GM18870 (cell line): ENCODE results near the gene C11orf52.
"Not testable (repeated sequence)": the region's sequence is repeated elsewhere in the genome, so short reads cannot be mapped to it uniquely, and the experiment has no call there.

Experiments
- ATAC-seq: cut with Tn5 transposase; IDR thresholded peaks from one replicate; pipeline ENCODE4 v1.9.1; 2021; ENCODE audit warnings: moderate library complexity; ENCODE audit not compliant: unreplicated experiment

Gene C11orf52

GRCh38 chr11:111918390-111919256 is at the start of gene C11orf52:
TSS of gene C11orf52 (plus strand) at chr11:111918913. CDS start at chr11:111918973, 60 bp downstream.
- ATAC-seq = no peak

GRCh38 chr11:111870113-111870512 is 48.6 kb upstream of the C11orf52 start:
- ATAC-seq = no peak

- ATAC-seq = peak; percentile 6
Measured at GRCh38 chr11:111870522-111870885, 48.2 kb upstream of the C11orf52 start.

- peak; percentile 66 for ATAC-seq
Measured at GRCh38 chr11:111870886-111871692, 47.6 kb upstream of the C11orf52 start, which contains the start of gene ALG9. TSS of gene ALG9 (minus strand) at chr11:111871581. CDS start at chr11:111871482, 99 bp downstream.

GRCh38 chr11:111871693-111872161 is 47.0 kb upstream of the C11orf52 start:
- ATAC-seq = no peak

GRCh38 chr11:111878385-111878848 is 40.3 kb upstream of the C11orf52 start:
- no peak for ATAC-seq

- peak; percentile 80 for ATAC-seq
Measured at GRCh38 chr11:111878849-111879636, 39.7 kb upstream of the C11orf52 start, which contains the start of the genes CFAP68 and FDXACB1. TSS of gene CFAP68 (plus strand) at chr11:111879541. CDS start at chr11:111879561, 20 bp downstream. TSS of gene FDXACB1 (minus strand) at chr11:111879165. CDS start at chr11:111879132, 33 bp downstream.

- ATAC-seq = no peak
Measured at GRCh38 chr11:111879637-111879960, 39.1 kb upstream of the C11orf52 start.

GRCh38 chr11:111882202-111882601 is 36.5 kb upstream of the C11orf52 start:
- ATAC-seq = no peak

GRCh38 chr11:111885053-111885452 is 33.7 kb upstream of the C11orf52 start:
- ATAC-seq = not testable (repeated sequence)

GRCh38 chr11:111886032-111886431 is 32.7 kb upstream of the C11orf52 start:
- ATAC-seq = no peak

- no peak for ATAC-seq
Measured at GRCh38 chr11:111886844-111887243, 31.9 kb upstream of the C11orf52 start.

GRCh38 chr11:111905411-111905810 is 13.3 kb upstream of the C11orf52 start:
- no peak for ATAC-seq

- no peak for ATAC-seq
Measured at GRCh38 chr11:111906680-111907079, 12.0 kb upstream of the C11orf52 start.

- ATAC-seq = no peak
Measured at GRCh38 chr11:111908639-111909305, 9.9 kb upstream of the C11orf52 start.

GRCh38 chr11:111909378-111909777 is 9.3 kb upstream of the C11orf52 start:
- ATAC-seq = no peak

- ATAC-seq = no peak
Measured at GRCh38 chr11:111910676-111911562, 7.8 kb upstream of the C11orf52 start.

GRCh38 chr11:111911563-111912401 is 6.9 kb upstream of the C11orf52 start, which contains the start of gene CRYAB:
TSS of gene CRYAB (minus strand) at chr11:111911770. CDS start at chr11:111911724, 46 bp downstream.
- no peak for ATAC-seq
